ENCODE data around the gene ITGB4.
"Not testable (repeated sequence)": the region's sequence is repeated elsewhere in the genome, so short reads cannot be mapped to it uniquely, and the experiment has no call there.

Gene ITGB4

GRCh38 chr17:75773808-75774470 lies 52.7 kb downstream of the ITGB4 start:
- no peak for DNase-seq

- peak; percentile 53 for DNase-seq
Observed at GRCh38 chr17:75774471-75774990, 53.3 kb downstream of the ITGB4 start.

- DNase-seq = peak; percentile 66
Observed at GRCh38 chr17:75774991-75775668, 53.9 kb downstream of the ITGB4 start.

- DNase-seq = peak; percentile 70
Observed at GRCh38 chr17:75776386-75777295, 55.4 kb downstream of the ITGB4 start.

- DNase-seq = no peak
Observed at GRCh38 chr17:75777296-75777922, 56.1 kb downstream of the ITGB4 start.

- DNase-seq = not testable (repeated sequence)
Observed at GRCh38 chr17:75778066-75778860, 57.0 kb downstream of the ITGB4 start.

- no peak for DNase-seq
Observed at GRCh38 chr17:75778861-75779249, 57.6 kb downstream of the ITGB4 start.

GRCh38 chr17:75779250-75779986 lies 58.2 kb downstream of the ITGB4 start:
- peak; percentile 96 for DNase-seq

GRCh38 chr17:75779987-75780889 lies 59.0 kb downstream of the ITGB4 start:
- DNase-seq = no peak

GRCh38 chr17:75783069-75783783 lies 62.0 kb downstream of the ITGB4 start:
- no peak for DNase-seq

GRCh38 chr17:75783803-75784472 lies 62.7 kb downstream of the ITGB4 start:
- peak; percentile 67 for DNase-seq

- peak; percentile 95 for DNase-seq
Observed at GRCh38 chr17:75784473-75785015, 63.3 kb downstream of the ITGB4 start, which contains the start of gene UNK. Gene UNK (plus strand): TSS chr17:75784806. CDS start chr17:75784881, 75 bp downstream.

- DNase-seq = peak; percentile 93
Observed at GRCh38 chr17:75785016-75785890, 64.0 kb downstream of the ITGB4 start.

GRCh38 chr17:75791254-75791653 lies 70.0 kb downstream of the ITGB4 start:
- DNase-seq = no peak

- no peak for DNase-seq
Observed at GRCh38 chr17:75793460-75793859, 72.2 kb downstream of the ITGB4 start.

- DNase-seq = no peak
Observed at GRCh38 chr17:75795820-75796607, 74.8 kb downstream of the ITGB4 start.

Measured in activated CD8-positive, alpha-beta memory T cell treated with anti-CD3 and anti-CD28 coated beads, Interleukin-2, amount 50 U/mL, for 48 hours (primary cell).